Glomerular visceral epithelial cell (primary cell): ENCODE measurements around the gene CYP1A1.
A peak's percentile ranks its signal among the peaks of the same experiment; 100 is the strongest.

Experiments used
- DNase-seq: peaks from one replicate; pipeline ENCODE4 v3.0.0-alpha.2; 2016; ENCODE audit errors: extremely low spot score

Gene CYP1A1, protein sequence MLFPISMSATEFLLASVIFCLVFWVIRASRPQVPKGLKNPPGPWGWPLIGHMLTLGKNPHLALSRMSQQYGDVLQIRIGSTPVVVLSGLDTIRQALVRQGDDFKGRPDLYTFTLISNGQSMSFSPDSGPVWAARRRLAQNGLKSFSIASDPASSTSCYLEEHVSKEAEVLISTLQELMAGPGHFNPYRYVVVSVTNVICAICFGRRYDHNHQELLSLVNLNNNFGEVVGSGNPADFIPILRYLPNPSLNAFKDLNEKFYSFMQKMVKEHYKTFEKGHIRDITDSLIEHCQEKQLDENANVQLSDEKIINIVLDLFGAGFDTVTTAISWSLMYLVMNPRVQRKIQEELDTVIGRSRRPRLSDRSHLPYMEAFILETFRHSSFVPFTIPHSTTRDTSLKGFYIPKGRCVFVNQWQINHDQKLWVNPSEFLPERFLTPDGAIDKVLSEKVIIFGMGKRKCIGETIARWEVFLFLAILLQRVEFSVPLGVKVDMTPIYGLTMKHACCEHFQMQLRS

GRCh38 chr15:74725225-74725774 is at the start of gene CYP1A1:
CYP1A1 (minus strand) TSS chr15:74725528; CDS start chr15:74723097, 2,431 bp downstream.
- DNase-seq: peak; percentile 19

GRCh38 chr15:74773731-74774252 is 48.5 kb upstream of the CYP1A1 start:
- no peak for DNase-seq

- DNase-seq: no peak
Observed at GRCh38 chr15:74773329-74773728, 48.0 kb upstream of the CYP1A1 start.

DNA sequence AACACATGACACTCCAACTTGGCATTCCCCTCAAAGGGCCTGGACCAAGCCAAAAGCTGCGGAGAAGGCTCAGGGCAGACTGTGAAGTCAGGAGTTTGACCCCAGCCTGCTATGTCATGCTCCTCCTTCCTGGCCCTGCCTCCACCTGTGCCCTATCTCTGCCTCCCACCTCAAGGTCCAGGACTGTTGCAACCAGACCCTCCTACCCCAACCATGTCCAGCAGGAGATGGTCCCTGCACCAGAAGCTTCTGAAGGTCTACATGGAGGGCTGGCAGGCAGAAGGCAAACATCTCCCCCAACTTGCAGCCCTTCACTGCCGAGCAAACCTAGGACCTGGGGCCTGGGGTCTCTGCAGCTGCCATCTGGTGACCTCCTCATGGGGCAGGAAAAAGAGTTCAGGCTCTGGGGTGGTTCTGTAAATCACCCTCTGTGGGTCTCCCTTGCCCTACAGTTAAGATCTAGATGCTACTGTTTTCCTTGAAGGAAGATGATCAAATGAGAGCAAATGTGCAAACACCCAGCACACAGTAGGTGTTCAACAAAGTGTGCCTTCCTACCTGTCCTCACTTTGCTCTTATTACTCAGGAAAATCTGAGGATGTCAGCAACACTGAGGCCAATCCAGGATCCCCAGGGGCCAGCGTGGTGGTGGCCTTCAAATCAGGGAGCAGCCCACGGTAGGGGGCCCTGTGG is 45.0 kb upstream of the CYP1A1 start:
- DNase-seq: no peak

DNA sequence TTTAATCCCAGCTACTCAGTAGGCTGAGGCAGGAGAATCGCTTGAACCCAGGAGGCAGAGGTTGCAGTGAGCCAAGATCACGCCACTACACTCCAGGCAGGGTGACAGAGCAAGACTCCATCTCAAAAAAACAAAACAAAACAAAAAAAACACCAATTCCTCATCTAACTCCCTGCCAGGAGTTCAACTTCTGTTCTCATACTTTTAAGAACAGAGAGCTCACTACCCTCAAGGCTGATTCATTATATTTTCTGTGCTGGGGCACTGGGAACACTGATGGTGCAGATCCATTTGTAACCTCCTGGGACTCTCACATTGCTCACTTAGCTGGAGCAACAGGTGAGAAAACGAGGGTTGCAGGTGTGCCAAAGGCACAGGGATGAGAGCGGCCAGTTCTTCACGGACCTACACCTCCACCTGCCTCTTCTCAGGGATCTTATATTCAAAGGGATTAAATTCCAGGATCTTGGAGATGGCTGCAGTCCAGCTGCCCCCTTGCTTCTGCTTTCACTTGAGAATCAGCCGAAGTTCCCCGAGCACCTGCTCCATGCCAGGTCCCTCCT is 44.2 kb upstream of the CYP1A1 start:
- no peak for DNase-seq

DNA sequence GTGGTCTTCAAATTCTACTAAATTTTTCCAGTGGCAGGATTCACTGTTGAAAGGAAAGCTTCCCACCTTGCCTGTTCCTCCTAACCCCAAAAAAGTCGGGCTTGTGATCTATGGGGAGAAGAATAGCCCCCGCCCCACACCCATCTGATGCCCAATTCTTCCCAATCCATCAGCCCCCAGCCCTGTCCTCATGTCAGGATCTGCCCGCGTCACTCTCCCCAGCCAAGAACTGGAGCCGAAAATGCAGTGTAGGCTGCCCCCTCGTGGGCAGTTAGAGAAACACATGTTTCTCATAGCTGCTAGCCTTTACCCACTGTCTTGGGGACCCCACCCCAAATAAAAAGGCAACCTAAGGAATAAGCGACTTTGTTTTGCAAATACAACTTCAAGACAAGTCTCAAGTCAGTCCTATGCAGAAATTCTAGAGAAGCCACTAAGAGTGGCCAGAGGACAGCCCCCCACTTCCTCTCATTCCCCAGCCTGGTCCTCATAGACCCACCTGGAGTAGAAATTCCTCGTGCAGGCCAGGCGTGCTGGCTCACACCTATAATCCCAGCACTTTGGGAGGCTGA is 43.5 kb upstream of the CYP1A1 start:
- peak; percentile 63 for DNase-seq

DNA sequence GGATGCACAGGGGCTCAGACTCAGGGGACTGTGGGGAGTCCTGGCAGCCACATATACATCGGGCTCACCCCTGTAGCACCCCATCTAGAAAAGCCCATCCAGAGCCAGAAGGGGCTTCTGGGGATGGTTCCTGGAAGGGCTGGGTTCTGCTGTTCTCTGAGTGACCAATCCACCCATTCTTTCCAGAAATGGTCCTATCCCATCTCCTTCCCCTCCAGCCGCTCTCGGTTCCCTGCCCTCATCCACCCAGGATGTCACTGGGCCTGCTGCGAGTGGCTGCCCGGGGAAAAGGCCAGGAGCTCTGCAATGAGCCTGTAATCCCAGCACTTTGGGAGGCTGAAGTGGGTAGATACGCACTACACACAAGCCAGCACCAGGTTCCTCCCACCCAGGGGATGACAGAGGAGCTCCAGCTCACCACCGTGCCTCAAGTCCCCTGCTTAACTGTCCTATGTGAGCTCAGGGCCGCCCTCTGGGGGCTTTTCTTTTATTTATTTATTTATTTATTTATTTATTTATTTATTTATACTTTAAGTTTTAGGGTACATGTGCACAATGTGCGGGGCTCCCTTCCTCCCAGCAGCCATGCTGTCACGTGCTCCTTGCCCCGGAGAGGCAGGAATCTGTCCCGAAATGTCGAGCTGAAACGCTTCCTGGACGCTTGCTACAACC is 42.9 kb upstream of the CYP1A1 start:
- no peak for DNase-seq

GRCh38 chr15:74767167-74768098 is 42.1 kb upstream of the CYP1A1 start:
- DNase-seq: no peak

DNA sequence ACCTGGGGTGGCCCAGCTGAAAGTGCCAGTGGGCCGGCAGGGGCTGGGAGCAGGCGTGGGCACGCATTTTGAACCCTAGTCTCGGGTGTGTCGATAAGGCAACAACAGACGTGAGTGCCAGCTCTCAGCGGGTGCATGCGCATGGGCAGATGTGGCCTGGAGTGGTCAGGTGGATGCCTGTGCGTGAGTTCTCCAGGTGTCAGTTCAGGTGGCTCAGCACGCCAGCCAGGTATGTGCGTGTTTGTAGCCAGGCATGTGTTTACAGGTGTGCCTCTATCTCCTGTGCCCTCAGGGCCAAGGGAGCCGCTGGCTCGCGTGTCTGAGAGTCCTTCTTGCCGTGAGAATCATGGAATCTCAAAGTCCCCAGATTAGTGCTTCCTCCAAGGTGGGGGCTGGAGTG is 38.1 kb upstream of the CYP1A1 start:
- DNase-seq: no peak

DNA sequence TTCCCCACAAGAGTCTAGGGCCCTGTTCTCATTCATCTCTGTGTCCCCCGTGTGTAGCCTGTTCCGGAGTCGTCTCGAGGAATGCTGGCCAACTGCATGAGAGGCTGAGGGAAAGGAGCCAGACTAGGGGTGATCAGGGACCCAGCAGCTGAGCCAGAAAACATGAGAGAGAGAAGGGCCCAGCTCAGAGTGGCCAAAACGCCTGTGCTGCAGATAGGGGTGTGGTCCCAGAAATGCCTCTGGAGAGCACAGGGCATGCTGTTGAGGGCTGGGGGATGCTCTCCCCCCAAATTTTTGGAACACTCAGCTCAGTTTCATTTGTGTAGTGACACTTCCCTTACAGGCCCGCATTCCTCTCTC is 37.4 kb upstream of the CYP1A1 start:
- no peak for DNase-seq

- no peak for DNase-seq
Observed at GRCh38 chr15:74758736-74759135, 33.4 kb upstream of the CYP1A1 start.

GRCh38 chr15:74754593-74755215 is 29.4 kb upstream of the CYP1A1 start:
- no peak for DNase-seq

GRCh38 chr15:74752531-74752930 is 27.2 kb upstream of the CYP1A1 start:
- DNase-seq: peak; percentile 72

DNA sequence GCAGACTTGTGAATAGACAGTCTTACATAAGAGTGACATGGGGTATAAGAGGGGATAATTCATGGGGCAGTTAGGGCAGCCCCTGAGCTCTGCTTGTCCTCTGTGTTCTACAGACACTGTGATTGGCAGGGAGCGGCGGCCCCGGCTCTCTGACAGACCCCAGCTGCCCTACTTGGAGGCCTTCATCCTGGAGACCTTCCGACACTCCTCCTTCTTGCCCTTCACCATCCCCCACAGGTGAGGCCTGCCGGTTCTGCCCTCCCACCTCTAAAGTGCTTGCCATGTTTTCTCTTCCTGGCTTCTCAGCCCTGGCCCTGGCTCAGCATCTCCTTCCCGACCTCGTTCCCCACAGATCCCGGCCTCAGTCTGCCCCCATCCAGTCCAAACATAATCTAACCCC is 26.7 kb upstream of the CYP1A1 start:
- no peak for DNase-seq

GRCh38 chr15:74750751-74751150 is 25.4 kb upstream of the CYP1A1 start:
- DNase-seq: no peak

- DNase-seq: no peak
Observed at GRCh38 chr15:74749832-74750231, 24.5 kb upstream of the CYP1A1 start.

GRCh38 chr15:74748322-74748946 is 23.1 kb upstream of the CYP1A1 start, which contains the start of gene CYP1A2:
CYP1A2 (plus strand) TSS chr15:74748845; CDS start chr15:74749739, 894 bp downstream.
- DNase-seq: no peak

GRCh38 chr15:74746389-74746788 is 21.1 kb upstream of the CYP1A1 start:
- no peak for DNase-seq

- DNase-seq: no peak
Observed at GRCh38 chr15:74742422-74742821, 17.1 kb upstream of the CYP1A1 start.
